Activated naive CD4-positive, alpha-beta T cell (primary cell): ENCODE data around the gene RBMY1D.
"Not testable (repeated sequence)": the region's sequence is repeated elsewhere in the genome, so short reads cannot be mapped to it uniquely, and the experiment has no call there.

Experiments
- DNase-seq, 4 experiments: peaks; one replicate each; lab custom pipeline; 2025; lab: John Stamatoyannopoulos, UW

Gene RBMY1D

DNA sequence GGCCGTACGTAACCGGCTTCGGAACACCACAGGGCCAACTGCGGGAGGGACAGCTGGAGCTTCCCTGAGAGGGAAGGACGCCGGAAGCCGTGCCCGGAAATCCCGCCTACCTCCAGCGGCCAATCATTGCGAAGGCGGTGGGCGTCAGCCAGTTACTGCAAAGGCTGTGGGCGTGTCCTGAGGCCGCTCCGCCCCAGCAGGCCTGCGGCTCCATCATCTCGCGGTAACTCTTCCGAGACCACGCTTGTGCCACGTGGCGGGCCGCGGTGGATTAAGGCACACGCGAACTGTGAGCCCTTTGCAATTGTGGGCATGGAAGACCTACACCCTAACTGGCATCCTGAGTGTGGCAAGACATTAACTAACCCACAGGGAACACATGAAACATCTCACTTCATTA lies at the start of gene RBMY1D:
Gene RBMY1D (minus strand): TSS at position 101 of the 400 bp plus-strand sequence. CDS start 2,013 bp downstream, outside the sequence.
- not testable (repeated sequence) for DNase-seq

DNA sequence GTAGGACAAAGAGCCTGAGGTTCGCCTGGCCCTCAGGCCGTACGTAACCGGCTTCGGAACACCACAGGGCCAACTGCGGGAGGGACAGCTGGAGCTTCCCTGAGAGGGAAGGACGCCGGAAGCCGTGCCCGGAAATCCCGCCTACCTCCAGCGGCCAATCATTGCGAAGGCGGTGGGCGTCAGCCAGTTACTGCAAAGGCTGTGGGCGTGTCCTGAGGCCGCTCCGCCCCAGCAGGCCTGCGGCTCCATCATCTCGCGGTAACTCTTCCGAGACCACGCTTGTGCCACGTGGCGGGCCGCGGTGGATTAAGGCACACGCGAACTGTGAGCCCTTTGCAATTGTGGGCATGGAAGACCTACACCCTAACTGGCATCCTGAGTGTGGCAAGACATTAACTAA lies 23.6 kb upstream of the RBMY1D start, which contains the start of gene RBMY1E:
Gene RBMY1E (minus strand): TSS at position 101 of the 400 bp plus-strand sequence. CDS start 1,978 bp downstream, outside the sequence.
- DNase-seq, result not testable (repeated sequence)

DNA sequence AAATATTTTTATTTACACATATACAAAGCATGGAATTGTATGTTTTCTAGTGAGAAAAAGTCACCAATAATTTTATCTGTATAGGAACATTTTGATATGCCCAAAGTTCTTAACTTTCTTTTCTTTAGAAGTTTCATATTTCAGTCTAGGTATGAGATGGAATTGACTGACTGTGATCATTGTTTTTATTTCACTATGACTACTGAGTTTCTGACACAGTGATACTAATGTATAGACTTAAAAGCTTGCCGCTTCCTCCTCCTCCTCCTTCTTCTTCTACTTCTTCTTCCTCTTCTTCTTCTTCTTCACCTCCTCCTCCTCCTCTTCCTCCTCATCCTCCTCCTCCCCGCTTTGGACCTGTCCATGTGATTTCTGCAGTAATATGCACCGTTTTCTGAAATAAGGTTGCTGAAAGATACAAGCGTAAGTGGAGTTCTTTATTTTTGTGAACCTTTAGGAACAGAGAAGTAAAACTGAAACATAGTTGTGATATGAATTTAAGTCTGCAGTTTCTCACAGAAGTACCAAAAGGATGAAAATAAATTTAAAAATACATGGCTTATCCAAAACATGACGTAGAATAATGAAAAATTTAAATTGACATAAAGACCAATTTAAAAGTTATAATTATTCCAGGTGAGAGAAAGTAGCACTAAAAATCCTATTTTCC lies 24.8 kb downstream of the RBMY1D start:
- not testable (repeated sequence) for DNase-seq

DNA sequence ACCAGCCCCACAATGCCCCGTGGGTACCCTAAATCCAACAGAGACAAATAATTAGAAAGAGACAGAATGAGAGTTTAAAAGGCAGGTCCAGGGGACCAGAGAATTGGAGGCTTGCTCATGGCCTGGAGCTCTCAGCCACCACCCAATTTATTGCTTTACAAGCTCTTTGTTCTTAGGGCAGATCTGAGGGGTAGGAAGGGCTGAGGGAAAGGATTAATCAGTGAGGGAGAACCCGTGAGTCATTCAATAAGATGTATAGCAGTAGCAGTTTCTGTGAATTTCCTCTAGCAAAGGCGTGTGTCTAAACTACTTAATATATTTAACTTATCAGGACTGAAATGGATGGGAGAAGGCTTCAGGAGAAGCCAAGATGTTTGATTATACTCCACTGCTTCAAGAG lies 48.8 kb downstream of the RBMY1D start:
- no peak for DNase-seq

DNA sequence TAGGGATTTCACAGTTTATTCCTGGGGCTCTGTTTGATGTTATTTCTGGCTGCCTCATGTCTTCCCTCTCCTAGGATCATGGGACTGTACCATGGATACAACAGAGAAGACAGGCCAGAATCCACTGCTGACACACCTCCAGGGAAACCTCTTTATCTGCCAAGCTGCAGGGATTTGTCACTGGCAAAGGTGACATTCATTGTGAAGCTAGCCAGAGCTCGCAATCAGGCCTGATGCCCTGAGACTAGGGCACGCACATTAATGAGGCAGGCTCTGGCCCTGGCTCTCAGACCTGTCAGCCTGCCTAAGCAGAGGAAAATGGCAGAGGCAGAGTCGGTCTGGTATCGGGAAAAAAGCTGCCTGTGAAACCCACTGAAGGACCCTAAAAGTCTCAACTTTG lies 52.2 kb downstream of the RBMY1D start:
- DNase-seq, result no peak

DNA sequence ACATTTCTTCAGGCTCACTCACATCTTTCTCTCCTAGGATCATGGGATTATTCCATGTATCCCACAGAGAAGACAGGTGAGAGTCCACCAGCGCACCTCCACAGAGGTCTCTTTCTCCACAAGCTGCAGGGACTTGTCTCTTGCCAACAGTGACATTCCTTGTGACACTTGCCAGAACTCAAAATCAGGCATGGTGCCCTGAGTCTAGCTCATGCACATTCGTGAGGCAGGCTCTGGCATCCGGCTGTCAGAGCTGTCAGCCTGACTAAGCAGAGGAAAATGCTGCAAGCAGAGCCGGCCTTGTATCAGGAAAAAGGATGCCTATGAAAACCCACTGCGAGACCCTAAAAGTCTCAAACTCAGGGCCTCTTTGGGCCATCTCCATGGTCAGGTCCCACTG lies 54.8 kb downstream of the RBMY1D start:
- DNase-seq, result no peak

DNA sequence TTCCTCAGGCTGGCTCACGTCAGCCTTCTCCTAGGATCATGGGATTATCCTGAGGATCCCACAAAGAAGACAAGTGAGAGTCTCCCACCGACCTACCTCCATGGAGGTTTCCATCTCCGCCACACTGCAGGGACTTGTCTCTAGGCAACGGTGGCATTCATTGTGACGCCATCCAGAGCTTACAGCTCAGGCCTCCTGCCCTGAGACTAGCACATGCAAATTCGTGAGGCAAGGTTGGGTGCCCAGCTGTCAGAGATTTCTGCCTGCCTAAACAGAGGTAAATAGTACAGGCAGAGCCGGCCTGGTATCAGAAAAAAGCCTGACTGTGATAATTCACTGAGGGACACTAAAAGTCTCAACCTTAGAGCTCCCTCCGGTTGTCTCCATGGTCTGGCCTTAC lies 58.0 kb downstream of the RBMY1D start:
- DNase-seq, result no peak

DNA sequence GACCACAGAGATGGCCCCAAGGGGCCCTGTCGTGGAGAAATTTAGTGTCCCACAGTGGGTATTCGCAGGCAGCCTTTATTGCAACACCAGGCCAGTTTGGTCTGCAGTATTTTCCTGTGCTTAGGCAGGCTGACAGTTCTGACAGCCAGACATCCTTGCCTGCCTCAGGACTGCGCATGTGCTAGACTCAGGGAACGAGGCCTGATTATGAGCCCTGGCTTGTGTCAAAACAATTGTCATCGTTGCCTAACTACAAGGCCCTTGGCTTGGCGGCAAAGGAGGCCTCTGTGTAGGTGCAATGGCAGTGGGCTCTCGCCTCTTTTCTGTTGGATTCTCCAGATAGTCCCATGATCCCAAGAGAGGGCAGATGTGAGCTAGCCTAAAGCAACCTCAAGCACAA lies 59.3 kb downstream of the RBMY1D start:
- no peak for DNase-seq
